K562 (cell line): Measurements from ENCODE around the gene ACTR3C. TPM values are rescaled to one million over a fixed set of nuclear protein-coding genes. Genes with fewer than 3 reads are reported as not detected.

Experiments
- ETV1 ChIP-seq: fragments of 450-650 bp; conservative IDR thresholded peaks from 2 replicates; pipeline ENCODE4 v1.6.1; 2016; ENCODE audit warnings: missing genetic modification characterization, control low read depth, low read depth, missing compliant biosample characterization
- FOXK1 ChIP-seq: sonication (generic); formaldehyde crosslinking; IDR thresholded peaks from 2 replicates; pipeline ENCODE4 v1.8.0; 2022; ENCODE audit warnings: missing genetic modification reagents, mild to moderate bottlenecking, borderline replicate concordance
- HCFC1 ChIP-seq: IDR thresholded peaks from 2 replicates; pipeline ENCODE4 v1.6.1; 2012; ENCODE audit warnings: low read depth, low read length, improper control_type of control experiment
- MAX ChIP-seq: sonication (generic); formaldehyde crosslinking; IDR thresholded peaks from 2 replicates; pipeline ENCODE4 v1.9.0; 2022; ENCODE audit warnings: mild to moderate bottlenecking, missing genetic modification reagents
- MEF2D ChIP-seq: conservative IDR thresholded peaks from 2 replicates; pipeline ENCODE4 v1.6.1; 2016; ENCODE audit warnings: low read depth, missing genetic modification characterization, missing compliant biosample characterization
- MTA3 ChIP-seq: fragments of 450-650 bp; formaldehyde crosslinking; IDR thresholded peaks from 2 replicates; pipeline ENCODE4 v1.6.1; 2017; ENCODE audit warnings: mild to moderate bottlenecking, borderline replicate concordance
- PHF20 ChIP-seq: fragments of 450-650 bp; IDR thresholded peaks from 2 replicates; pipeline ENCODE4 v1.6.1; 2018; ENCODE audit not compliant: partially characterized antibody
- RAD21 ChIP-seq, 2 experiments: fragments of 250-450 bp in 1 of 2; fragments of 450-650 bp in 1 of 2; sonication (Bioruptor Pico) in 1 of 2; formaldehyde crosslinking in 1 of 2; IDR thresholded peaks in 1 of 2; conservative IDR thresholded peaks in 1 of 2; 2 replicates each; pipeline versions ENCODE4 v1.4.0 to v1.8.0; 2020 to 2022; ENCODE audit warnings: mild to moderate bottlenecking in 2 of 2, moderate library complexity in 1 of 2
- TAF1 ChIP-seq: IDR thresholded peaks from 2 replicates; pipeline ENCODE4 v1.6.1; 2011; ENCODE audit warnings: mild to moderate bottlenecking, low read length, moderate library complexity; ENCODE audit not compliant: insufficient read depth, control insufficient read depth, severe bottlenecking; ENCODE audit errors: extremely low read depth
- TFAP4 ChIP-seq: sonication (generic); formaldehyde crosslinking; IDR thresholded peaks from 2 replicates; pipeline ENCODE4 v1.8.0; 2022; ENCODE audit warnings: missing genetic modification reagents, mild to moderate bottlenecking, moderate library complexity, borderline replicate concordance
- ZNF3 ChIP-seq: fragments of 250-450 bp; sonication (Bioruptor Pico); IDR thresholded peaks from 2 replicates; pipeline ENCODE4 v1.5.0; 2021; ENCODE audit warnings: mild to moderate bottlenecking, moderate library complexity
- ZNF395 ChIP-seq: fragments of 200-800 bp; sonication (Bioruptor generic); IDR thresholded peaks from 2 replicates; pipeline ENCODE4 v1.6.1; 2017; ENCODE audit warnings: missing genetic modification characterization, missing compliant biosample characterization
- polyA plus RNA-seq, 8 experiments: library from polyadenylated mRNA; depleted of rRNA in 4 of 8; stranded (reverse) in 5 of 8; unstranded in 3 of 8; fragments of >200 nt; fragmentation: Nextera tagmentation in 2 of 8; fragmentation: Illumina TruSeq in 1 of 8; extraction: Ambion mirVana in 2 of 8; extraction: Trizol in 1 of 8; gene quantifications; 2 replicates each; pipeline versions ENCODE4 v1.2.1 to v1.2.3, GENCODE V29; 2011 to 2014; ENCODE audit warnings: inconsistent platforms in 1 of 8, missing spikeins in 1 of 8
- total RNA-seq, 7 experiments: library from RNA; depleted of rRNA in 6 of 7; stranded (reverse); fragments of >200 nt in 6 of 7; fragmentation: Illumina TruSeq in 2 of 7; extraction: Trizol in 2 of 7; gene quantifications; 2 replicates each; pipeline versions ENCODE4 v1.2.1 to v1.2.3, GENCODE V29; 2011 to 2021; ENCODE audit warnings: low replicate concordance in 1 of 7
- TF ChIP-seq, protein P1 (sequence below): fragments of 250-450 bp; sonication (Bioruptor Pico); IDR thresholded peaks from 2 replicates; pipeline ENCODE4 v1.8.0; 2021; ENCODE audit warnings: borderline replicate concordance, mild to moderate bottlenecking, moderate library complexity; ENCODE audit not compliant: poor library complexity, severe bottlenecking
- TF ChIP-seq, protein P2 (sequence below): IDR thresholded peaks from 3 replicates; pipeline ENCODE4 v1.6.1; 2011; ENCODE audit warnings: borderline replicate concordance, mild to moderate bottlenecking; ENCODE audit not compliant: insufficient read length, insufficient read depth
- TF ChIP-seq, protein P3 (sequence below), 3 experiments: fragments of 200-800 bp in 1 of 3; sonication (Bioruptor generic) in 1 of 3; sonication (generic) in 1 of 3; formaldehyde crosslinking in 1 of 3; IDR thresholded peaks; 2 replicates each; pipeline versions ENCODE4 v1.6.1 to v1.8.0; 2016 to 2022; ENCODE audit warnings: mild to moderate bottlenecking in 2 of 3, missing compliant biosample characterization in 2 of 3, missing genetic modification characterization in 2 of 3, missing genetic modification reagents in 1 of 3
- TF ChIP-seq, protein P4 (sequence below): sonication (generic); formaldehyde crosslinking; IDR thresholded peaks from 2 replicates; pipeline ENCODE4 v1.9.0; 2022; ENCODE audit warnings: mild to moderate bottlenecking, missing genetic modification reagents

Gene ACTR3C
- total and polyA plus RNA-seq, 9 of the 15 experiments (the other 6 are each of a cell fraction or from before 2014, with no cell fraction given), result 9.0 to 35.4 (median 13.3) TPM

- TF ChIP-seq, protein P1, sequence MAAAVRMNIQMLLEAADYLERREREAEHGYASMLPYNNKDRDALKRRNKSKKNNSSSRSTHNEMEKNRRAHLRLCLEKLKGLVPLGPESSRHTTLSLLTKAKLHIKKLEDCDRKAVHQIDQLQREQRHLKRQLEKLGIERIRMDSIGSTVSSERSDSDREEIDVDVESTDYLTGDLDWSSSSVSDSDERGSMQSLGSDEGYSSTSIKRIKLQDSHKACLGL (CRISPR knock-in tag), result no peak
- TF ChIP-seq ETV1 (0 out of 2 replicates have a peak, but pooled peaks have one; percentile 13), MAX (CRISPR knock-in tag) (0 out of 2 replicates have a peak, but pooled peaks have one; percentile 21), TFAP4 (CRISPR knock-in tag) (no peak), HCFC1 (0 out of 2 replicates have a peak, but pooled peaks have one; percentile 13), FOXK1 (no peak), MTA3 (no peak), ZNF3 (CRISPR knock-in tag) (no peak), ZNF395 (CRISPR knock-in tag) (no peak), MEF2D (no peak), PHF20 (no peak), RAD21 (CRISPR knock-in tag; conservative IDR thresholded peaks at IDR 0.05 in 1 of 2, IDR thresholded peaks at IDR 0.05 in 1 of 2) (no peak), TAF1 (no peak)
- TF ChIP-seq, protein P2, sequence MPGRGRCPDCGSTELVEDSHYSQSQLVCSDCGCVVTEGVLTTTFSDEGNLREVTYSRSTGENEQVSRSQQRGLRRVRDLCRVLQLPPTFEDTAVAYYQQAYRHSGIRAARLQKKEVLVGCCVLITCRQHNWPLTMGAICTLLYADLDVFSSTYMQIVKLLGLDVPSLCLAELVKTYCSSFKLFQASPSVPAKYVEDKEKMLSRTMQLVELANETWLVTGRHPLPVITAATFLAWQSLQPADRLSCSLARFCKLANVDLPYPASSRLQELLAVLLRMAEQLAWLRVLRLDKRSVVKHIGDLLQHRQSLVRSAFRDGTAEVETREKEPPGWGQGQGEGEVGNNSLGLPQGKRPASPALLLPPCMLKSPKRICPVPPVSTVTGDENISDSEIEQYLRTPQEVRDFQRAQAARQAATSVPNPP, result no peak
- TF ChIP-seq, protein P3, sequence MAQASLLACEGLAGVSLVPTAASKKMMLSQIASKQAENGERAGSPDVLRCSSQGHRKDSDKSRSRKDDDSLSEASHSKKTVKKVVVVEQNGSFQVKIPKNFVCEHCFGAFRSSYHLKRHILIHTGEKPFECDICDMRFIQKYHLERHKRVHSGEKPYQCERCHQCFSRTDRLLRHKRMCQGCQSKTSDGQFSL (CRISPR knock-in tag; IDR thresholded peaks at IDR 0.05), result peak; percentile 91
- TF ChIP-seq, protein P3 (tag; IDR thresholded peaks at IDR 0.05), result no peak; a peak in 1 of 4 replicates
- TF ChIP-seq, protein P4, sequence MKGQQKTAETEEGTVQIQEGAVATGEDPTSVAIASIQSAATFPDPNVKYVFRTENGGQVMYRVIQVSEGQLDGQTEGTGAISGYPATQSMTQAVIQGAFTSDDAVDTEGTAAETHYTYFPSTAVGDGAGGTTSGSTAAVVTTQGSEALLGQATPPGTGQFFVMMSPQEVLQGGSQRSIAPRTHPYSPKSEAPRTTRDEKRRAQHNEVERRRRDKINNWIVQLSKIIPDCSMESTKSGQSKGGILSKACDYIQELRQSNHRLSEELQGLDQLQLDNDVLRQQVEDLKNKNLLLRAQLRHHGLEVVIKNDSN (CRISPR knock-in tag), result peak; percentile 30; the same call in 1 of the 2 replicates
Observed at GRCh38 chr7:150357270-150357669, 33.9 kb upstream of the ACTR3C start (continued).
